Fibroblast of lung (primary cell): ENCODE data around the gene SRCIN1. TPM values are rescaled to one million over a fixed set of nuclear protein-coding genes. Genes with fewer than 3 reads are reported as not detected.

Experiments used
- DNase-seq, 2 donors: peaks; one replicate each; pipeline versions ENCODE4 v3.0.0 to v3.0.0-alpha.2; 2010; ENCODE audit warnings: low read depth in 2 of 2
- H2AFZ ChIP-seq: 2 replicates; pipeline ENCODE4 v1.5.1; 2012; ENCODE audit warnings: low read length, control low read depth, inconsistent platforms
- H3K27ac ChIP-seq: 2 replicates; pipeline ENCODE4 v1.5.1; 2011; ENCODE audit warnings: low read length, control low read depth; ENCODE audit not compliant: insufficient read depth
- H3K27me3 ChIP-seq: 2 replicates; pipeline ENCODE4 v1.5.1; 2011; ENCODE audit warnings: mild to moderate bottlenecking, low read length; ENCODE audit not compliant: control insufficient read depth, insufficient read depth
- H3K36me3 ChIP-seq: 2 replicates; pipeline ENCODE4 v1.5.1; 2011; ENCODE audit warnings: low read length; ENCODE audit not compliant: control insufficient read depth, insufficient read depth
- H3K4me1 ChIP-seq: 2 replicates; pipeline ENCODE4 v1.5.1; 2011; ENCODE audit warnings: low read length; ENCODE audit not compliant: control insufficient read depth, insufficient read depth; ENCODE audit errors: extremely low read depth
- H3K4me2 ChIP-seq: 2 replicates; pipeline ENCODE4 v1.5.1; 2011; ENCODE audit warnings: low read length, control low read depth; ENCODE audit not compliant: insufficient read depth; ENCODE audit errors: extremely low read depth
- H3K4me3 ChIP-seq, 4 experiments: fragments of 200-600 bp in 1 of 4; sonication (generic) in 1 of 4; replicated peaks in 1 of 4; 2 replicates each; pipeline ENCODE4 v1.5.1; 2011 to 2016; ENCODE audit warnings: low read length in 4 of 4, low read depth in 3 of 4, mild to moderate bottlenecking in 3 of 4, control low read depth in 2 of 4, inconsistent platforms in 1 of 4, mixed read lengths in 1 of 4; ENCODE audit not compliant: insufficient read depth in 1 of 4; ENCODE audit errors: control extremely low read depth in 1 of 4
- H3K79me2 ChIP-seq: 2 replicates; pipeline ENCODE4 v1.5.1; 2012; ENCODE audit warnings: mild to moderate bottlenecking, low read length, inconsistent platforms; ENCODE audit not compliant: control insufficient read depth, insufficient read depth
- H3K9ac ChIP-seq: 2 replicates; pipeline ENCODE4 v1.5.1; 2011; ENCODE audit warnings: mild to moderate bottlenecking, low read length, control low read depth; ENCODE audit not compliant: insufficient read depth
- H3K9me3 ChIP-seq: 2 replicates; pipeline ENCODE4 v1.5.1; 2012; ENCODE audit warnings: low read depth, low read length; ENCODE audit not compliant: control insufficient read depth, insufficient read depth
- H4K20me1 ChIP-seq: 2 replicates; pipeline ENCODE4 v1.5.1; 2011; ENCODE audit warnings: low read length; ENCODE audit not compliant: control insufficient read depth, insufficient read depth; ENCODE audit errors: extremely low read depth
- CTCF ChIP-seq, 2 donors: IDR thresholded peaks in 1 of 2; conservative IDR thresholded peaks in 1 of 2; 1 replicate in 1 of 2; 2 replicates in 1 of 2; pipeline ENCODE4 v1.5.1; 2011 to 2012; ENCODE audit warnings: low read length in 2 of 2, control low read depth in 1 of 2, inconsistent platforms in 1 of 2, low read depth in 1 of 2, mild to moderate bottlenecking in 1 of 2
- EZH2 ChIP-seq: IDR thresholded peaks from 2 replicates; pipeline ENCODE4 v1.5.1; 2012; ENCODE audit warnings: low read length, control low read depth, mild to moderate bottlenecking; ENCODE audit errors: missing control alignments
- polyA plus RNA-seq, 2 donors: library from polyadenylated mRNA; depleted of rRNA in 1 of 2; stranded (reverse) in 1 of 2; unstranded in 1 of 2; fragments of >200 nt; gene quantifications; 2 replicates each; pipeline ENCODE4 v1.2.1, GENCODE V29; 2011 to 2012; ENCODE audit warnings: missing spikeins in 1 of 2
- total RNA-seq: library from RNA; depleted of rRNA; stranded (reverse); fragments of >200 nt; gene quantifications from 2 replicates; pipeline ENCODE4 v1.2.1, GENCODE V29; 2014

Gene SRCIN1
- total and polyA plus RNA-seq, 2 donors (not counting 1 experiment from before 2014, with no cell fraction given): under 0.01 TPM; not detected in 1

GRCh38 chr17:38544839-38545209 is 60.9 kb downstream of the SRCIN1 start:
- no peaks in the 10 kb centered on the region for H3K36me3 ChIP-seq
- no peak overlapping the region for H3K4me2 ChIP-seq
- H3K9ac ChIP-seq: no peak overlapping the region
- no peaks in the 10 kb centered on the region for H4K20me1 ChIP-seq
- no peak for DNase-seq
- no peaks in the 10 kb centered on the region for H3K4me1 ChIP-seq
- H3K27ac ChIP-seq: no peak overlapping the region
- H3K4me3 ChIP-seq: no peak overlapping the region
- H3K79me2 ChIP-seq: no peaks in the 10 kb centered on the region
- peaks cover 3% of the 10 kb centered on the region for H3K27me3 ChIP-seq
- no peak for TF ChIP-seq EZH2
- no peak overlapping the region for H2AFZ ChIP-seq
- no peaks in the 10 kb centered on the region for H3K9me3 ChIP-seq

- Histone ChIP-seq H3K79me2 (no peaks in the 10 kb centered on the region), H3K9me3 (no peaks in the 10 kb centered on the region), H2AFZ (no peak overlapping the region), H3K9ac (no peak overlapping the region), H3K4me1 (no peaks in the 10 kb centered on the region), H4K20me1 (no peaks in the 10 kb centered on the region), H3K36me3 (no peaks in the 10 kb centered on the region), H3K4me3 (no peak overlapping the region), H3K4me2 (no peak overlapping the region), H3K27me3 (peaks cover 3% of the 10 kb centered on the region), H3K27ac (no peak overlapping the region)
- TF ChIP-seq EZH2: no peak
- TF ChIP-seq CTCF (conservative IDR thresholded peaks at IDR 0.05 in 1 of 2, IDR thresholded peaks at IDR 0.05 in 1 of 2; ENCODE audit: low read depth in 1 of 2, low read length in 2 of 2): no peak
- no peak for DNase-seq
Observed at GRCh38 chr17:38544175-38544838, 61.4 kb downstream of the SRCIN1 start.

GRCh38 chr17:38543403-38544174 is 62.2 kb downstream of the SRCIN1 start:
- Histone ChIP-seq H3K79me2 (no peaks in the 10 kb centered on the region), H3K4me2 (no peak overlapping the region), H3K27ac (no peak overlapping the region), H3K4me1 (no peaks in the 10 kb centered on the region), H3K36me3 (no peaks in the 10 kb centered on the region), H3K9ac (no peak overlapping the region), H3K4me3 (no peak overlapping the region), H4K20me1 (no peaks in the 10 kb centered on the region), H3K9me3 (no peaks in the 10 kb centered on the region), H2AFZ (no peak overlapping the region), H3K27me3 (peaks cover 3% of the 10 kb centered on the region)
- DNase-seq: no peak
- TF ChIP-seq CTCF (conservative IDR thresholded peaks at IDR 0.05 in 1 of 2, IDR thresholded peaks at IDR 0.05 in 1 of 2; ENCODE audit: low read depth in 1 of 2, low read length in 2 of 2): no peak
- TF ChIP-seq EZH2: no peak
